Ishikawa (cell line): ENCODE results near the gene STT3A.

Source experiments
- EGR1 ChIP-seq: IDR thresholded peaks from 2 replicates; pipeline ENCODE4 v1.6.1; 2012
- EP300 ChIP-seq: IDR thresholded peaks from 2 replicates; pipeline ENCODE4 v1.6.1; 2012; ENCODE audit warnings: borderline replicate concordance
- REST ChIP-seq: IDR thresholded peaks from 2 replicates; pipeline ENCODE4 v1.6.1; 2012; ENCODE audit warnings: low read depth, mild to moderate bottlenecking
- TAF1 ChIP-seq: IDR thresholded peaks from 2 replicates; pipeline ENCODE4 v1.6.1; 2012; ENCODE audit warnings: low read depth, mild to moderate bottlenecking
- TCF12 ChIP-seq: IDR thresholded peaks from 2 replicates; pipeline ENCODE4 v1.6.1; 2012; ENCODE audit warnings: low read depth
- TEAD4 ChIP-seq: IDR thresholded peaks from 2 replicates; pipeline ENCODE4 v1.6.1; 2012
- USF1 ChIP-seq: IDR thresholded peaks from 2 replicates; pipeline ENCODE4 v1.6.1; 2012

- TF ChIP-seq TCF12 (no peak), REST (no peak), EGR1 (no peak), EP300 (no peak), USF1 (no peak), TAF1 (no peak), TEAD4 (no peak)
Observed at GRCh38 chr11:125594958-125595357, 2.3 kb downstream of the STT3A start.
